Stimulated activated CD8-positive, alpha-beta memory T cell treated with anti-CD3 and anti-CD28 coated beads, Interleukin-7, amount 100 ng/mL, for 1 hour (primary cell): ENCODE measurements around the gene LIFR.

Experiments
- DNase-seq, 2 donors: peaks; one replicate each; pipeline ENCODE4 v3.0.0-alpha.2; 2020; ENCODE audit warnings: low read depth in 2 of 2

The LIFR gene

DNA sequence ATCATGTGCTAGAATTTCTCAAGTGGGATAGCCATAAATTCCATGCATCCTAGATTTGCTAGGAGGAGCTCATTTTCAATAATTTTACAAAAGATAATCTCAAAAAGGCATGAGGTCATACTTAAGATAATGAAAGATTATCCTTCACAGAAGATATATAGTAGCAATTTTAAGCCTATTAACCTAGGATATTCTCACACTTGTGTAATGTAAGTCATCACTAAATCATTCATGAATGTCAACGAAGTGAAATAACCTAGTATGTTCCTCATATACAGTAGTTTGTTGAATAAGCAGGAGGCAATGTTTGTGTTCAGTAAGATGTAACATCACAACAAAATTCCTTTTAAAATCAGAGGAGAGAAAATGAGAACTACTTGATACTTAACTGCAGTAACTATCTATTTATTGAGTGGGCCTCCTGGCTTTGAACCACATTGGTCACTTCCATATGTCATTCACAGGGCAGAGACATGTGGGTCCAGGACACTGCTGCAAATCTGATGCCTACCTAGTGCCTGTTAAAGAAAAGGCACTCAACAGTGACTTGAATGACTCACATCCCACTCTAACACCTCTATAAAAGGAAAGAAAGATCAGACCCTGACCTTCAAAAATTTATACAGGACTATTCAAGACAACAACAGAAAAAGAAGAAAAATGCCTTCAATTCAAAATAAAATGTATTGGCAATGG, 8.2 kb downstream of the LIFR start:
- no peak for DNase-seq

DNA sequence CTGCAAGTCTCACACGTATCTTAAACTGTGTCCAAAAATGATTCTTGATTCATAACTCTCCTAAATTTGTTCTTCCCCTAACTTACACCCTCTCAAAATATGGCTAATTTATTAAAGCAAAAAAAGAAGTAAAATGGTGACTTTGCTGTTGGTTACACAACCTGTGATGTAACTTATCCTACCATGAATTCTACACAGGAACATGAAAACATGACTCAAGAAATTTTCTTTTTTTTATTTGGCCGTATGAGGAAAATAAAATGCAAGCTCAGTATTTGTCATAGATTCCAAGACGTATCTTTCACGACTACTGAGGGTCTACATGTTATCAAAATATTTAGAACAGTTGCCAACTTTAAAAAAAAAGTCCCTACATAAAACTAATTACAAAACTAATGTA, 9.2 kb downstream of the LIFR start:
- no peak for DNase-seq

DNA sequence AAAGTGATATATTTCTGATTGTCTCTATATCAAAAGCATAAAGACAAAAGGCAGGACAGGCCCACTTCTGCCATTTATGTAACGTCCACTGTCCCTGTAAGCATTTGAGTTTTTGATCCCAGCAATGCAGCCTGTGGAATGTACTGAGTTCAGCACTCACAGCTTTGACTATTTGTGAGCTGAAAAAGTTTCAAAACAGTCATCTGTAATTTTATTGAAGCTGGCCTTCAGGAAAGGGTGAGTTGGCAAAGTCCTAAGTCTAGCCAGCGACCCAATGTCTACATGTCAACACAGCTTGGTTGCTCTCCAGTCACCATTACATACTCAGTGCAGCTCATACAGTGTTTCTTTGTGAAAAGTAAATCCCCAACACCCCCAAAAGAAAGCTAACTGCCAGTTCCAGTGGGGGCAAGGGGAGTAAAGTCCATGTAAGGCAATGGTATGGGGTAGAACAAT, 9.7 kb downstream of the LIFR start:
- no peak for DNase-seq

DNA sequence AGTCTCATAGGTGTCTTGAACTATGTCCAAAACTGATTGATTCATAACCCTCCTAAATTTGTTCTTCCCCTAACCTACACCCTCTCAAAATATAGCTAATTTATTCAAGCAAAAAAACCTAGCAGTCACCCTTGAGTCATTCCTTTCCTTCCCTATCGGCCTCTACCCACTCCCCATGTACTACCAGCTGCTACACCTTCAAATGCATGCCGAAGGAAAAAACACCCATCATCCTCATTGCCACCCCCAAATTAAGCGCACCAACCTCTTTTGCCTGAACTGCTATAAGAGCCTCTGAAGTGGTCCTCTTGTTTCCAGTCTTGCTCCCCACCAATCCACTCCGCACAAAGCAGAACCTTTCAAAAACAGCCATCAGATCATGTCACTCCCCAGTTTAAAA, 12.6 kb downstream of the LIFR start:
- DNase-seq, result no peak

DNA sequence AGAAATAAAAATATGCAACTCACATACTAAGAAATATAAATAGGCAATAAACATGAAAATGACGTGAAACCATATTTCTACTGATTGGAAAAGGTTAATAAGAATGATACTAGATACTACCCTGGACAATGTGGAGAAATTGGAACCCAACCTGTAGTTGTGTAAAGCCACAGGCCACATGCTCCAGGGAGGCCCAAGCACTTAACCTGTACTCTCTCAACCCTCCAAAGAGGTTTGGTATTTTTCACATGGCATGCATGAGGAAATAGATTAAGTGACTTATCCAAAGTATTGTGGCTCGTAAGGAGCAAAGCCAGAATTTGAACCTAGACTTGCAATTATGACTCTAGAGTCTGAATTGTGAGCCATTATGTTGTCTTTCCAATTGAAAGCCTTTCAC, 13.4 kb downstream of the LIFR start:
- DNase-seq, result no peak

DNA sequence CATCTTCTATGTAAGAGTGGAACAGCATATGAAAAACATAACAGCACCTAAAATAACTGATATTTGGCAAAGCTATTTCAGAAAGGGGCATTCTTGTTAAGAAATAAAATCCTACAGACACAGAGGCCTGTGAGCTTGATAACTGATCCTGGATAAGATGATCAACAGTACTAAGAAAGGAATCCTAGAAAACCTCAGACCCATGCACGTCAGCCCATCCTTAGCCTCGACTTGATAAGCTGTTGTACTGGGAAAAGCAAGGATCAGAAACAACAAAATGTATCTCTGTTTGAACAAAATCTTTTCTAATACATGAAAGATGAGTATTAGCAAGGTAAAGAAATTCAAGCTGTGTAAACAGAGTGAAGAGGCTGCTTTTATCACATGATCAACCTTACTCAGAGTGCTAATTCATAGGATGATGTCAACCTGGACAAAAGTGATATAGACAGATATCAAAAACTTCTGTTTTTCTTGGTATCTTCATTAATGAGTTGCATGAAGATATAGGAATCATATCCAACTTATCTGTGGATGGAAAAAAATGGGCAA, 15.2 kb downstream of the LIFR start:
- DNase-seq, result no peak

GRCh38 chr5:38540314-38540713, 16.1 kb downstream of the LIFR start:
- no peak for DNase-seq

- no peak for DNase-seq
Observed at GRCh38 chr5:38538161-38538560, 18.3 kb downstream of the LIFR start.

- DNase-seq, result no peak
Observed at GRCh38 chr5:38537505-38537904, 18.9 kb downstream of the LIFR start.

DNA sequence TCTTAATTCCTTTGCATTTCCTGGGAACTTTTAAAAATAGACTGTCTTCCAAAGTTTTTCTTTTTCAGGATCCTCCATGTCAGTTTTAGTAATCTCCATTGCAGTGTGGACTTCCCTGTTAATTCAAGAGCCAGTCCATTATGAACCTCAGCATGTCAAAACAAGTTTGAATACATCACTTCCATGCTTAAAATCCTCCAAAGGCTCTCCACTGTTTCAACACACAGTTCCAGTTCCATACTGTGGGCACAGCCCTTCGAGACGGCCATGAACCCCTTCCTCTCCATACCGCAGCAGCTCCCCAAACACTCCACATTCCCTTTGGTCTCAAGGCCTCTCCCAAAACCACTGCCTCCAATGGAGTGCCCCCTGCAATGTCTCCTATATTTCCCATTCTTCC, 19.5 kb downstream of the LIFR start:
- no peak for DNase-seq

DNA sequence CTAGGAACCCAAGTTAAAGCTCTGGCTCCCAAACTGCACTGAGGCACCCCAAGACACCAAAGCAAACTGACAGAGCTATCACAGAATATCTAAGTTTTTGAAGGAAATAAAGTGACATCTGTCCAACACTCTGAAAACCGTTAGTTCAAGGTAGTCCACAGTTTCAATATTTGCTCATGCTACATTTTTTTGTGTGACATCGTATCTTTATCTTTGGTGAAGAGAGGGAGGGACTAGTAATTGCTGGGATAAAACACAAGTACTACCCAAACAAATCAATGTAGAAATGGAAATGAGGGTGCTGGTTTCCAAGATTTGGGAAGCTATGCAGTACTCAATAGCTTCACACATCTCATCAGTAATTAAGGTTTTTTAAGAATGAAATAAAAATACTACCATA, 20.6 kb downstream of the LIFR start:
- no peak for DNase-seq

GRCh38 chr5:38535248-38535750, 21.1 kb downstream of the LIFR start:
- no peak for DNase-seq

GRCh38 chr5:38534156-38534453, 22.3 kb downstream of the LIFR start:
- no peak for DNase-seq

DNA sequence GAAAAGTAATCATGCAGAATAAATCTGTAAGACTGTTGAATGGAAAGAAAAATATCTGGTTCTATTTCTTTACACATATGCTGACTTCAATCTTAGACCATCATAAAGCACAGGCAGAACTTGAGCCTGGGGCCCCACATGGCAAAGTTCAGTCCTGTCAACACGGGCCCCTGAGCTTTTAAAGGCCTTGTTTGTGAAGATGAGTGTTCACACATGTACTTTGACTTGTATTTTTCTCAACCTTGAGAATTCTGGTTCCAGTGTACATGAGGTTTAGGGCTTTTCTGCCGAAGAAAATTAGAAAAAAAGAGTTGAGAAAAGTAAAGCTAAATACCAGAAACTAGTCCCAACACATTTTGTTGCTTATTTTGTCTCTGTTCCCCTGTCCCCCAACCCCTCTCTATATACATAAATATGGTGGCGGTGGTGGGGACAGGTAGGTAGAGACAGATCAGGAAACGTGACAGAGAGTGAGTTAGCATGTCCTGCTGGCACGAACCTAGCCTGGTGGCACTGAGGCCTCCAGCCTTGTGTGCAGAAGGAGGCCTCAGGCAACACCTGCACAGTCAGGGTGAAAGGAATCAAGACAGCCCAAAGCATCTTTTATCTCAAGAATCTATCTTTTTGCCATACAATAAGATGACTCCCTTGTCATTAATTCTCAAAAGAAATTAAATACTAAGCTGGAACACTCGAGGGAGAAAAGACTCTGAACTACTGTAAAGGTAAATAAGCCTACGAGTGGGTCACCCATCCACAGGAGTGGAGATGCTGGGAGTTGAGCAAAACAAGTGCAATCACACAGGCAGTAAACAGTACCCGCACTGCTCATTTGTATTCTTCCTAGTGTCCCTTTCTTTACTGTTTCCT, 22.9 kb downstream of the LIFR start:
- no peak for DNase-seq

DNA sequence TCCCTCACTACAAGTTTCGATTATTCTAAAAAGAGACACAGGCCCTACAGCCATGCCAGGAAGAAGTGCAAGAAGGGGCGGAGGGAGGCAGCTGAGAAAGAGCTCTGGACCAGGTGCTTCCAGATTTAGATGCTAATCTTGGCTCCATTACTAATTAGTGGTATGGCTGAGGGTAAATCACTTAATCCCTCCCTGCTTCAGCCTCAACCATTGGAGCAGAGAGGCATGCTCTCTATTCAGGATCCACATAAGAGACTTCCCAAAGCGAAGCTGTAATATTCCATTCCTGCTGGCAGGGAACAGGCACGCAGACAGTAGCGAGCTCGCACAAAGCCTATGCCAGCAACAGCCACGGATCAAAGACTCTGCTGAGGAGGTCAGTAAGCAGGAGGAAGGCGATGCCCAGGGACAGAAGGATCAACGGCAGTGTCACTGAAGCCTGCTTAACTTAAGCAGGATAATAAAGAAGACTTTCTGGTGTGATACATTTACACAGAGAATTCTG, 24.2 kb downstream of the LIFR start:
- no peak for DNase-seq

DNA sequence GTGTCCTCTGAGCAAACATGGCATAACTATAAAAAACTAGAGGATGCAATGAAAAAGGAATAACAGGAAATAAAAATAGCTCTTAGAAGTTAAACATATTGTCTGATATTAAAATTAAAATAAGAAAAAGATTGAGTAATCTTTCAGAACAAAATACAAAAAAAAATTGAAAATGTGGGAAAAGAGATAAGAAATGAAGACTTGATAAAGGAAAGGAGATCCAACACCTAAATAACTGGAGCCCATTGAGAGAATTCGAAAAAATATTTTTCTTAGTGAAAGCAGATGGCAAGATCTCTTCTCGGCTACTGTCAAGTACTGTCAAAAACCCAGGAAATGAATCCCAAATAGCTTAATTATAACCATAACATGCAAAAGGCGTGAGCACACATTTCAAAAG, 24.9 kb downstream of the LIFR start:
- DNase-seq, result no peak

GRCh38 chr5:38529955-38530646, 26.3 kb downstream of the LIFR start:
- DNase-seq, result no peak

- DNase-seq, result no peak
Observed at GRCh38 chr5:38528162-38528703, 28.2 kb downstream of the LIFR start.

GRCh38 chr5:38527475-38527874, 29.0 kb downstream of the LIFR start:
- DNase-seq, result no peak

DNA sequence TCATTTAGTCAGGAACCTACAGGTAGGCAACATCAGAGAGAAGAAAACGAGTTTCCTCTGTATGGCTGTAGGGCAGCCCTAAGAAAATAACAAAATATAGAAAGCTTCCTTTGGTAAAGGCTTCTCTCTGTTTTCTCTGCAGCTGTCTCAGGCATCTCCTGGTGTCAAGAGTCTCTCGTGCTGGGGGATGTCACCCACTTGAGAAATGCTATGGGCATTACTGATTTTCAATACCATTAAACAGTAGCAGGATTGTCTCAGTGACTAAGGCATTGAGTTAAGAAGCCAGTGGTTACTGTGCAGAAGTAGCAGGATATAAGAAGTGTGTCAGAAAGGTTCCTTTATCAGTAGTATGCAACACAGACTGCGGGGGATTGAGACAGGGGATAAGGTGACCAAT, 32.4 kb downstream of the LIFR start:
- no peak for DNase-seq

GRCh38 chr5:38519476-38519875, 37.0 kb downstream of the LIFR start:
- DNase-seq, result no peak

DNA sequence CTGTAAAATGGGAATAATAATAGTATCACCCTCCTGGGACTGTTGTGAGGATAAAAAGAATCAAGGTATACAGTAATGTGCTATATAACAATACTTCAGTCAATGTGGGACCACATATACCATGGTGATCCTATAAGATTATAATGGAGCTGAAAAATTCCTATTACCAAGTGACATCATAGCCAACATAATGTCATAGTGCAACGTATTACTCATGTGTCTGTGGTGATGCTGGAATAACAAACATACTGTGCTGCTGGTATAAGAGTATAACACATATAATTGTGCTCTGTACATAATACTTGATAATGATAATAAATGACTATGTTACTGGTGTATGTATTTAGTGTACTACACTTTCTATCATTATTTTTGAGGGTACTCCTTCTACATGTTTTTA, 38.1 kb downstream of the LIFR start:
- DNase-seq, result no peak
